K562 (cell line): ENCODE data around the gene BICC1. TPM values are rescaled to one million over a fixed set of nuclear protein-coding genes. Genes with fewer than 3 reads are reported as not detected.

Source experiments
- ATAC-seq: fragments of 200-7000 bp; cut with Tn5 transposase; 3 replicates; pipeline ENCODE4 v1.9.1; 2020; ENCODE audit warnings: moderate library complexity
- BruUV-seq: library from RNA; stranded (reverse); fragments of 400-500 nt; replicated peaks from 2 replicates; lab custom pipeline; 2021; lab: Mats Ljungman, UMichigan
- CTCF ChIA-PET: fragments of 300-600 bp; formaldehyde crosslinking; extraction: SDS; loops from one replicate; lab custom pipeline; 2021; ENCODE audit warnings: low intra/inter-chr PET ratio; lab: Yijun Ruan, JAX
- POLR2A ChIA-PET: fragments of 300-600, 350-650 bp; sonication (Branson Sonifier 250); formaldehyde crosslinking; extraction: SDS; loops from one replicate; lab custom pipeline; 2021; ENCODE audit warnings: antibody characterized with exemption, inconsistent platforms; lab: Yijun Ruan, JAX
- DNase-seq, 4 experiments: peaks; one replicate each; pipeline versions ENCODE4 v3.0.0 to v3.0.0-alpha.2; 2011 to 2018; ENCODE audit warnings: low spot score in 3 of 4, mixed read lengths in 3 of 4; ENCODE audit errors: extremely low read depth in 1 of 4
- FAIRE-seq: peaks from 2 replicates; lab custom pipeline; 2011; peaks lifted over from hg19 to GRCh38; lab: Jason Lieb, UNC
- H2AFZ ChIP-seq: 2 replicates; pipeline ENCODE4 v1.6.0; 2011; ENCODE audit warnings: low read depth, low read length, control low read depth, inconsistent platforms
- H3K27ac ChIP-seq: fragments of 200-600 bp; 3 replicates; pipeline ENCODE4 v1.8.0; 2011; ENCODE audit warnings: low read depth, mild to moderate bottlenecking, control low read depth, inconsistent platforms, low read length, moderate library complexity, mixed read lengths; ENCODE audit errors: extremely low read depth
- H3K27me3 ChIP-seq, 2 experiments: fragments of 300-600 bp in 1 of 2; 2 replicates in 1 of 2; 3 replicates in 1 of 2; pipeline versions ENCODE4 v1.6.0 to v1.8.0; 2011; ENCODE audit warnings: inconsistent platforms in 2 of 2, low read length in 2 of 2, mild to moderate bottlenecking in 1 of 2, mixed read lengths in 1 of 2, moderate library complexity in 1 of 2; ENCODE audit not compliant: control insufficient read depth in 2 of 2, insufficient read depth in 2 of 2
- H3K36me3 ChIP-seq: fragments of 300-600 bp; 3 replicates; pipeline ENCODE4 v1.8.0; 2011; ENCODE audit warnings: mild to moderate bottlenecking, low read length, inconsistent platforms; ENCODE audit not compliant: control insufficient read depth, insufficient read depth
- H3K4me1 ChIP-seq, 2 experiments: fragments of 200-600 bp in 1 of 2; replicated peaks in 1 of 2; 2 replicates in 1 of 2; 3 replicates in 1 of 2; pipeline versions ENCODE4 v1.5.1 to v1.8.0; 2011; ENCODE audit warnings: inconsistent platforms in 2 of 2, low read length in 2 of 2, mild to moderate bottlenecking in 1 of 2, mixed read lengths in 1 of 2, moderate library complexity in 1 of 2; ENCODE audit not compliant: control insufficient read depth in 2 of 2, insufficient read depth in 2 of 2
- H3K4me2 ChIP-seq: 2 replicates; pipeline ENCODE4 v1.6.1; 2011; ENCODE audit warnings: low read length, control low read depth, inconsistent platforms, mixed read lengths; ENCODE audit not compliant: insufficient read depth
- H3K4me3 ChIP-seq: fragments of 200-600 bp; sonication (generic), shearing (Covaris generic); 2 replicates; pipeline ENCODE4 v1.5.1; 2016; ENCODE audit warnings: control low read depth, inconsistent platforms
- H3K79me2 ChIP-seq: fragments of 200-600 bp; 3 replicates; pipeline ENCODE4 v1.8.0; 2011; ENCODE audit warnings: low read length, inconsistent platforms; ENCODE audit not compliant: control insufficient read depth, insufficient read depth
- H3K9ac ChIP-seq, 2 experiments: 2 replicates each; pipeline versions ENCODE4 v1.6.0 to v1.6.1; 2011; ENCODE audit warnings: low read depth in 2 of 2, low read length in 2 of 2, control low read depth in 1 of 2, inconsistent platforms in 1 of 2, mild to moderate bottlenecking in 1 of 2, mixed read lengths in 1 of 2; ENCODE audit not compliant: insufficient read depth in 1 of 2
- H3K9me1 ChIP-seq: one replicate; pipeline ENCODE4 v1.6.0; 2011; ENCODE audit warnings: inconsistent platforms, mild to moderate bottlenecking, low read length, moderate library complexity; ENCODE audit not compliant: control insufficient read depth, insufficient read depth
- H3K9me3 ChIP-seq: replicated peaks from 2 replicates; pipeline ENCODE4 v1.5.1; 2011; ENCODE audit warnings: low read depth, low read length, inconsistent platforms; ENCODE audit not compliant: control insufficient read depth, insufficient read depth
- H4K20me1 ChIP-seq: replicated peaks from 2 replicates; pipeline ENCODE4 v1.6.1; 2011; ENCODE audit warnings: low read length, inconsistent platforms, mixed read lengths; ENCODE audit not compliant: control insufficient read depth, insufficient read depth
- AFF1 ChIP-seq, 2 experiments: fragments of 450-650 bp; IDR thresholded peaks; 2 replicates each; pipeline ENCODE4 v1.6.1; 2018; ENCODE audit warnings: mild to moderate bottlenecking in 2 of 2, low read depth in 1 of 2; ENCODE audit not compliant: partially characterized antibody in 2 of 2
- WGBS: fragments of 100-300 bp; shearing (Covaris generic); methylation state at CpG from one replicate; pipeline ENCODE4 v1.1.6; 2016; ENCODE audit warnings: low coverage, mixed read lengths; ENCODE audit not compliant: insufficient coverage; ENCODE audit errors: missing lambda C conversion rate; 5-methylcytosine and 5-hydroxymethylcytosine counted together
- in situ Hi-C: fragments of 300-500 bp; cut with MboI; formaldehyde crosslinking; loops from 4 replicates; pipeline ENCODE4 v1.15.0; 2018; ENCODE audit warnings: inconsistent platforms, mixed read lengths
- intact Hi-C: fragments of 100-400 bp; cut with micrococcal nuclease; formaldehyde crosslinking; loops from 2 replicates; pipeline ENCODE4 v1.14.2; 2022
- polyA plus RNA-seq, 8 experiments: library from polyadenylated mRNA; depleted of rRNA in 4 of 8; stranded (reverse) in 5 of 8; unstranded in 3 of 8; fragments of >200 nt; fragmentation: Nextera tagmentation in 2 of 8; fragmentation: Illumina TruSeq in 1 of 8; extraction: Ambion mirVana in 2 of 8; extraction: Trizol in 1 of 8; gene quantifications; 2 replicates each; pipeline versions ENCODE4 v1.2.1 to v1.2.3, GENCODE V29; 2011 to 2014; ENCODE audit warnings: inconsistent platforms in 1 of 8, missing spikeins in 1 of 8
- total RNA-seq, 7 experiments: library from RNA; depleted of rRNA in 6 of 7; stranded (reverse); fragments of >200 nt in 6 of 7; fragmentation: Illumina TruSeq in 2 of 7; extraction: Trizol in 2 of 7; gene quantifications; 2 replicates each; pipeline versions ENCODE4 v1.2.1 to v1.2.3, GENCODE V29; 2011 to 2021; ENCODE audit warnings: low replicate concordance in 1 of 7

Gene BICC1
- total and polyA plus RNA-seq, 9 of the 15 experiments (the other 6 are each of a cell fraction or from before 2014, with no cell fraction given): not detected

- TF ChIP-seq AFF1 (IDR thresholded peaks at IDR 0.05; ENCODE audit: low read depth in 1 of 2, partially characterized antibody in 2 of 2): no peak
- TF ChIP-seq, all 486 proteins: peak for 0
- in situ Hi-C loops: no loop called here
- ChIA-PET POLR2A (interaction anchor here (1.2 kb wide), 1 partner anchor 10 kb away, joined by 4 read pairs; no protein-coding TSS in a partner anchor), CTCF (no interaction called here)
- Histone ChIP-seq H2AFZ (no peak overlapping the region), H3K27me3 (no peaks in the 10 kb centered on the region), H3K36me3 (no peaks in the 10 kb centered on the region), H3K9me1 (no peaks in the 10 kb centered on the region), H3K4me3 (no peak overlapping the region), H3K9ac (no peak overlapping the region), H3K9me3 (no peaks in the 10 kb centered on the region), H3K27ac (no peak overlapping the region), H4K20me1 (no peaks in the 10 kb centered on the region), H3K79me2 (no peaks in the 10 kb centered on the region), H3K4me1 (no peaks in the 10 kb centered on the region), H3K4me2 (no peak overlapping the region)
- no peak for ATAC-seq
- no peak for DNase-seq
- BruUV-seq: no TSS peak
- intact Hi-C loops: no loop called here
- no peak for FAIRE-seq
- 0% methylated on average over 3 of the region's 3 CpGs for WGBS
Measured at GRCh38 chr10:58590924-58591323, 78.3 kb downstream of the BICC1 start.
